ENCODE measurements around the gene CCL14.

The CCL14 gene

GRCh38 chr17:35988164-35988563, 1.6 kb upstream of the CCL14 start:
- no peak for TF ChIP-seq CTCF (IDR thresholded peaks at IDR 0.05; ENCODE audit: low read depth, low read length)
- no peak overlapping the region for H3K4me3 ChIP-seq (ENCODE audit: low read depth, low read length)

GRCh38 chr17:35984140-35984539, 2.4 kb downstream of the CCL14 start:
- no peak for TF ChIP-seq CTCF (IDR thresholded peaks at IDR 0.05; ENCODE audit: low read depth, low read length)
- no peak overlapping the region for H3K4me3 ChIP-seq (ENCODE audit: low read depth, low read length)

GRCh38 chr17:35982409-35983191, 3.9 kb downstream of the CCL14 start:
- no peak for TF ChIP-seq CTCF (IDR thresholded peaks at IDR 0.05; ENCODE audit: low read depth, low read length)
- no peak overlapping the region for H3K4me3 ChIP-seq (ENCODE audit: low read depth, low read length)

- no peak overlapping the region for H3K4me3 ChIP-seq (ENCODE audit: low read depth, low read length)
- TF ChIP-seq CTCF (IDR thresholded peaks at IDR 0.05; ENCODE audit: low read depth, low read length) = no peak
Observed at GRCh38 chr17:35981908-35982330, 4.6 kb downstream of the CCL14 start.

- TF ChIP-seq CTCF (IDR thresholded peaks at IDR 0.05; ENCODE audit: low read depth, low read length) = no peak
- H3K4me3 ChIP-seq (ENCODE audit: low read depth, low read length) = no peak within 1 kb of the TSS
Observed at GRCh38 chr17:35981246-35981645, 5.3 kb downstream of the CCL14 start, which contains the start of gene CCL16. TSS of gene CCL16 (minus strand) at chr17:35981497. CDS start at chr17:35981420, 77 bp downstream.

GRCh38 chr17:35978346-35978745, 8.2 kb downstream of the CCL14 start:
- no peak overlapping the region for H3K4me3 ChIP-seq (ENCODE audit: low read depth, low read length)
- TF ChIP-seq CTCF (IDR thresholded peaks at IDR 0.05; ENCODE audit: low read depth, low read length) = no peak

GRCh38 chr17:35977509-35977908, 9.0 kb downstream of the CCL14 start:
- TF ChIP-seq CTCF (IDR thresholded peaks at IDR 0.05; ENCODE audit: low read depth, low read length) = no peak
- no peak overlapping the region for H3K4me3 ChIP-seq (ENCODE audit: low read depth, low read length)

All from WI38 (cell line).